Mesodermal cell (in vitro differentiated cells): ENCODE results near the gene ING1.

Source experiments
- H3K27ac ChIP-seq: 2 replicates; pipeline ENCODE4 v1.7.0; 2013; ENCODE audit warnings: mild to moderate bottlenecking, low read depth, low read length, moderate library complexity; ENCODE audit not compliant: severe bottlenecking
- H3K36me3 ChIP-seq: 2 replicates; pipeline ENCODE4 v1.7.1; 2013; ENCODE audit warnings: mild to moderate bottlenecking, low read length, moderate library complexity; ENCODE audit not compliant: control insufficient read depth, insufficient read depth
- H3K4me1 ChIP-seq: one replicate; pipeline ENCODE4 v1.7.1; 2013; ENCODE audit warnings: mild to moderate bottlenecking, low read length; ENCODE audit not compliant: insufficient read depth, control insufficient read depth, poor library complexity, severe bottlenecking
- H3K4me3 ChIP-seq: 2 replicates; pipeline ENCODE4 v1.7.0; 2013; ENCODE audit warnings: low read length, control low read depth, mild to moderate bottlenecking; ENCODE audit not compliant: insufficient read depth, poor library complexity, severe bottlenecking; ENCODE audit errors: extremely low read depth
- H3K9me3 ChIP-seq: 2 replicates; pipeline ENCODE4 v1.7.1; 2013; ENCODE audit warnings: mild to moderate bottlenecking, low read length, moderate library complexity; ENCODE audit not compliant: control insufficient read depth
- WGBS, 2 experiments: methylation state at CpG; one replicate each; pipeline ENCODE4 v1.1.5; 2013; ENCODE audit warnings: missing lambda C conversion rate in 2 of 2; ENCODE audit not compliant: insufficient coverage in 2 of 2; 5-methylcytosine and 5-hydroxymethylcytosine counted together

Gene ING1

GRCh38 chr13:110772091-110772984 is 58.8 kb downstream of the ING1 start:
- Histone ChIP-seq H3K27ac (no peak overlapping the region), H3K36me3 (no peaks in the 10 kb centered on the region), H3K4me1 (no peaks in the 10 kb centered on the region), H3K9me3 (no peaks in the 10 kb centered on the region), H3K4me3 (no peak overlapping the region)
- 91 to 94% methylated on average over 12 of the region's 13 CpGs for WGBS, 2 experiments
